Transverse colon (tissue), 3 donors: ENCODE data around the gene ASTN1.

Experiments used
- CTCF ChIP-seq, 5 experiments: fragments of 200-600 bp in 3 of 5; fragments of 450-650 bp in 2 of 5; sonication (generic) in 3 of 5; IDR thresholded peaks; 1 replicate in 2 of 5; 2 replicates in 3 of 5; pipeline ENCODE4 v1.5.1; 2016 to 2017; ENCODE audit warnings: antibody characterized with exemption in 5 of 5, inconsistent platforms in 3 of 5, mild to moderate bottlenecking in 2 of 5, moderate library complexity in 1 of 5
- POLR2A ChIP-seq: fragments of 450-650 bp; IDR thresholded peaks from one replicate; pipeline ENCODE4 v1.6.1; 2016; ENCODE audit warnings: antibody characterized with exemption, mild to moderate bottlenecking, moderate library complexity

- TF ChIP-seq CTCF (IDR thresholded peaks at IDR 0.05) = no peak
- no peak for TF ChIP-seq POLR2A
These were observed 139.9 kb downstream of the ASTN1 start for GRCh38 chr1:177024623-177025022.
